HEK293 (cell line): ENCODE results near the gene LMAN1L.

ENCODE experiments used
- CTCF ChIA-PET: fragments of 350-600 bp; formaldehyde crosslinking; extraction: SDS; loops from one replicate; lab custom pipeline; 2021; ENCODE audit warnings: antibody characterized with exemption; lab: Yijun Ruan, JAX
- POLR2A ChIA-PET: fragments of 300-600 bp; formaldehyde crosslinking; extraction: SDS; loops from one replicate; lab custom pipeline; 2020; ENCODE audit warnings: antibody characterized with exemption, inconsistent platforms; lab: Yijun Ruan, JAX
- H3K27ac ChIP-seq: fragments of 200-500 bp; sonication (Bioruptor generic); 2 replicates; pipeline ENCODE4 v1.5.1; 2014; ENCODE audit warnings: low read depth, low read length, control low read depth, inconsistent platforms; ENCODE audit errors: extremely low read depth
- H3K36me3 ChIP-seq, 2 experiments: fragments of 200-500 bp in 1 of 2; sonication (Bioruptor generic) in 1 of 2; 1 replicate in 1 of 2; 2 replicates in 1 of 2; pipeline ENCODE4 v1.5.1; 2014 to 2017; ENCODE audit warnings: inconsistent platforms in 2 of 2, low read length in 2 of 2; ENCODE audit not compliant: control insufficient read depth in 2 of 2, insufficient read depth in 1 of 2
- H3K4me1 ChIP-seq: fragments of 200-500 bp; sonication (Bioruptor generic); 2 replicates; pipeline ENCODE4 v1.5.1; 2014; ENCODE audit warnings: mild to moderate bottlenecking, low read length, inconsistent platforms; ENCODE audit not compliant: control insufficient read depth, insufficient read depth
- H3K4me3 ChIP-seq: 2 replicates; pipeline ENCODE4 v1.5.1; 2011; ENCODE audit warnings: low read depth, mild to moderate bottlenecking, control low read depth, low read length, moderate library complexity
- H3K9me3 ChIP-seq: fragments of 200-500 bp; sonication (Bioruptor generic); 2 replicates; pipeline ENCODE4 v1.5.1; 2014; ENCODE audit warnings: low read depth, low read length, inconsistent platforms; ENCODE audit not compliant: control insufficient read depth, insufficient read depth
- EGR2 ChIP-seq: fragments of 450-650 bp; formaldehyde crosslinking; IDR thresholded peaks from 2 replicates; pipeline ENCODE4 v1.5.1; 2016; ENCODE audit warnings: low read depth, missing biosample characterization, missing genetic modification characterization
- FEZF1 ChIP-seq: fragments of 450-650 bp; formaldehyde crosslinking; IDR thresholded peaks from 2 replicates; pipeline ENCODE4 v1.5.1; 2016; ENCODE audit warnings: missing biosample characterization, missing genetic modification characterization
- GLIS1 ChIP-seq: fragments of 450-650 bp; formaldehyde crosslinking; IDR thresholded peaks from 2 replicates; pipeline ENCODE4 v1.5.1; 2016; ENCODE audit warnings: missing biosample characterization, missing genetic modification characterization
- GLIS2 ChIP-seq: fragments of 450-650 bp; formaldehyde crosslinking; IDR thresholded peaks from 2 replicates; pipeline ENCODE4 v1.5.1; 2016; ENCODE audit warnings: missing biosample characterization, missing genetic modification characterization
- KLF10 ChIP-seq: fragments of 450-650 bp; IDR thresholded peaks from 2 replicates; pipeline ENCODE4 v1.5.1; 2018; ENCODE audit warnings: missing biosample characterization, mild to moderate bottlenecking, missing genetic modification characterization
- MZF1 ChIP-seq: fragments of 450-650 bp; formaldehyde crosslinking; IDR thresholded peaks from 2 replicates; pipeline ENCODE4 v1.5.1; 2017; ENCODE audit warnings: missing biosample characterization, missing genetic modification characterization, borderline replicate concordance
- SCRT1 ChIP-seq: fragments of 450-650 bp; formaldehyde crosslinking; IDR thresholded peaks from 2 replicates; pipeline ENCODE4 v1.5.1; 2016; ENCODE audit warnings: missing biosample characterization, missing genetic modification characterization, borderline replicate concordance
- SCRT2 ChIP-seq: fragments of 450-650 bp; formaldehyde crosslinking; IDR thresholded peaks from 2 replicates; pipeline ENCODE4 v1.5.1; 2016; ENCODE audit warnings: missing biosample characterization, missing genetic modification characterization
- SETDB1 ChIP-seq: IDR thresholded peaks from one replicate; pipeline ENCODE4 v1.6.1; 2017; ENCODE audit warnings: mild to moderate bottlenecking, low read length, moderate library complexity, mixed read lengths; ENCODE audit not compliant: insufficient read length
- SP7 ChIP-seq: fragments of 450-650 bp; formaldehyde crosslinking; IDR thresholded peaks from 2 replicates; pipeline ENCODE4 v1.5.1; 2016; ENCODE audit warnings: missing biosample characterization, missing genetic modification characterization
- YY1 ChIP-seq: fragments of 450-650 bp; formaldehyde crosslinking; IDR thresholded peaks from 2 replicates; pipeline ENCODE4 v1.5.1; 2018; ENCODE audit warnings: missing biosample characterization, missing genetic modification characterization
- ZBTB7A ChIP-seq: fragments of 450-650 bp; formaldehyde crosslinking; IDR thresholded peaks from 2 replicates; pipeline ENCODE4 v1.5.1; 2016; ENCODE audit warnings: low read depth, missing biosample characterization, missing genetic modification characterization
- ZEB2 ChIP-seq: fragments of 450-650 bp; formaldehyde crosslinking; IDR thresholded peaks from 2 replicates; pipeline ENCODE4 v1.5.1; 2016; ENCODE audit warnings: missing biosample characterization, missing genetic modification characterization
- ZFP69B ChIP-seq: fragments of 450-650 bp; formaldehyde crosslinking; IDR thresholded peaks from 2 replicates; pipeline ENCODE4 v1.5.1; 2016; ENCODE audit warnings: missing biosample characterization, missing genetic modification characterization
- ZNF169 ChIP-seq: fragments of 450-650 bp; formaldehyde crosslinking; IDR thresholded peaks from 2 replicates; pipeline ENCODE4 v1.5.1; 2016; ENCODE audit warnings: missing biosample characterization, missing genetic modification characterization
- ZNF211 ChIP-seq: fragments of 450-650 bp; formaldehyde crosslinking; IDR thresholded peaks from 2 replicates; pipeline ENCODE4 v1.5.1; 2016; ENCODE audit warnings: low read depth, missing biosample characterization, missing genetic modification characterization
- ZNF335 ChIP-seq: fragments of 450-650 bp; formaldehyde crosslinking; conservative IDR thresholded peaks from 2 replicates; pipeline ENCODE4 v1.5.1; 2016; ENCODE audit warnings: missing biosample characterization, missing genetic modification characterization
- ZNF341 ChIP-seq: fragments of 450-650 bp; formaldehyde crosslinking; IDR thresholded peaks from 2 replicates; pipeline ENCODE4; 2016; ENCODE audit warnings: low read depth, missing biosample characterization, missing genetic modification characterization
- ZNF529 ChIP-seq: fragments of 450-650 bp; formaldehyde crosslinking; IDR thresholded peaks from 2 replicates; pipeline ENCODE4 v1.5.1; 2017; ENCODE audit warnings: missing genetic modification characterization, missing biosample characterization; ENCODE audit not compliant: insufficient replicate concordance
- ZNF544 ChIP-seq: fragments of 450-650 bp; formaldehyde crosslinking; IDR thresholded peaks from 2 replicates; pipeline ENCODE4 v1.5.0; 2017; ENCODE audit warnings: missing biosample characterization, missing genetic modification characterization
- ZNF549 ChIP-seq: fragments of 450-650 bp; IDR thresholded peaks from 2 replicates; pipeline ENCODE4 v1.5.1; 2018; ENCODE audit warnings: missing biosample characterization, missing genetic modification characterization, mild to moderate bottlenecking, inconsistent platforms, moderate library complexity
- ZNF596 ChIP-seq: fragments of 450-650 bp; IDR thresholded peaks from 2 replicates; pipeline ENCODE4 v1.5.0; 2018; ENCODE audit warnings: missing biosample characterization, mild to moderate bottlenecking, missing genetic modification characterization, moderate library complexity
- ZNF664 ChIP-seq: fragments of 450-650 bp; formaldehyde crosslinking; IDR thresholded peaks from 2 replicates; pipeline ENCODE4 v1.5.1; 2016; ENCODE audit warnings: missing biosample characterization, missing genetic modification characterization
- ZNF701 ChIP-seq: fragments of 450-650 bp; formaldehyde crosslinking; IDR thresholded peaks from 2 replicates; pipeline ENCODE4 v1.5.1; 2016; ENCODE audit warnings: missing biosample characterization, missing genetic modification characterization
- ZNF707 ChIP-seq: fragments of 450-650 bp; formaldehyde crosslinking; IDR thresholded peaks from 2 replicates; pipeline ENCODE4 v1.5.1; 2016; ENCODE audit warnings: missing biosample characterization, missing genetic modification characterization
- ZNF837 ChIP-seq: fragments of 450-650 bp; formaldehyde crosslinking; IDR thresholded peaks from 2 replicates; pipeline ENCODE4 v1.5.1; 2016; ENCODE audit warnings: missing biosample characterization, missing genetic modification characterization
- ZSCAN23 ChIP-seq: fragments of 450-650 bp; formaldehyde crosslinking; IDR thresholded peaks from 2 replicates; pipeline ENCODE4 v1.5.1; 2016; ENCODE audit warnings: missing biosample characterization, missing genetic modification characterization
- TF ChIP-seq, protein P1 (sequence below): fragments of 450-650 bp; formaldehyde crosslinking; IDR thresholded peaks from 2 replicates; pipeline ENCODE4 v1.5.1; 2017; ENCODE audit warnings: missing biosample characterization, mild to moderate bottlenecking, missing genetic modification characterization, moderate library complexity
- TF ChIP-seq, protein P2 (sequence below): fragments of 450-650 bp; formaldehyde crosslinking; IDR thresholded peaks from 2 replicates; pipeline ENCODE4 v1.5.1; 2016; ENCODE audit warnings: missing biosample characterization, missing genetic modification characterization
- TF ChIP-seq, protein P3 (sequence below): fragments of 450-650 bp; formaldehyde crosslinking; IDR thresholded peaks from 2 replicates; pipeline ENCODE4 v1.5.1; 2016; ENCODE audit warnings: missing biosample characterization, missing genetic modification characterization
- TF ChIP-seq, protein P4 (sequence below): fragments of 450-650 bp; formaldehyde crosslinking; IDR thresholded peaks from 2 replicates; pipeline ENCODE4 v1.5.1; 2017; ENCODE audit warnings: missing biosample characterization, missing genetic modification characterization

LMAN1L gene

DNA sequence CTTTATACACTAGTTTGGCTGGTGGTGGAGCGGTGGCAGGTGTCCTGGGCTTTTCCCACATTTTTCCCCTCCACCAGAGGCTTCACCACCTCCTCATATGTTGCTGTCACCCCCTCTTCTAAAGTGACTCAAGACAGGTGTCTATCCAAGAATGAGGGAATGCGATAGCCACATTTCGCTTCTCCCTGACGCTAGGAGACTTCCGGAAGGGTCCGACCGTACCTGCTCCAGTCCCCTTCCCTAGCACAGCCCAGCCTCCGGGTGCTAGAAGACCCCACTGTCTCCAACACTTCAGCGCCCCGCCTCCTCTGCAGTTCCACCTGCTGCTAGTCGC, 60.0 kb downstream of the LMAN1L start:
- peak overlapping the region; percentile 96 for H3K4me3 ChIP-seq
- CTCF ChIA-PET: interaction anchor here (1.4 kb wide), 1 partner anchor 9 kb away, joined by 3 read pairs; no protein-coding TSS in a partner anchor
- TF ChIP-seq ZNF701 (no peak), SCRT1 (peak; percentile 99), ZNF335 (tag by site-specific recombination) (peak; percentile 75), GLIS2 (tag by site-specific recombination) (0 out of 2 replicates have a peak, but pooled peaks have one; percentile 47), ZNF837 (tag by site-specific recombination) (no peak), ZNF341 (peak; percentile 86), GLIS1 (tag by site-specific recombination) (0 out of 2 replicates have a peak, but pooled peaks have one; percentile 5), SCRT2 (tag by site-specific recombination) (peak; percentile 99; the same call in 1 of the 2 replicates)
- TF ChIP-seq, protein P1, sequence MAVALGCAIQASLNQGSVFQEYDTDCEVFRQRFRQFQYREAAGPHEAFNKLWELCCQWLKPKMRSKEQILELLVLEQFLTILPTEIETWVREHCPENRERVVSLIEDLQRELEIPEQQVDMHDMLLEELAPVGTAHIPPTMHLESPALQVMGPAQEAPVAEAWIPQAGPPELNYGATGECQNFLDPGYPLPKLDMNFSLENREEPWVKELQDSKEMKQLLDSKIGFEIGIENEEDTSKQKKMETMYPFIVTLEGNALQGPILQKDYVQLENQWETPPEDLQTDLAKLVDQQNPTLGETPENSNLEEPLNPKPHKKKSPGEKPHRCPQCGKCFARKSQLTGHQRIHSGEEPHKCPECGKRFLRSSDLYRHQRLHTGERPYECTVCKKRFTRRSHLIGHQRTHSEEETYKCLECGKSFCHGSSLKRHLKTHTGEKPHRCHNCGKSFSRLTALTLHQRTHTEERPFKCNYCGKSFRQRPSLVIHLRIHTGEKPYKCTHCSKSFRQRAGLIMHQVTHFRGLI: no peak
- TF ChIP-seq, all 188 proteins: peak for 6
- H3K36me3 ChIP-seq: peaks cover 8 to 23% of the 10 kb centered on the region in 2 experiments; a peak in 2 of 3 replicates
- H3K27ac ChIP-seq: peak overlapping the region; percentile 74
- H3K4me1 ChIP-seq: peaks cover 7% of the 10 kb centered on the region
- POLR2A ChIA-PET: interaction anchor here (1.7 to 4.3 kb wide), 2 partner anchors 12 to 17 kb away, joined by 7 to 12 read pairs; partner anchors contain the start of gene MPI
- no peaks in the 10 kb centered on the region for H3K9me3 ChIP-seq

DNA sequence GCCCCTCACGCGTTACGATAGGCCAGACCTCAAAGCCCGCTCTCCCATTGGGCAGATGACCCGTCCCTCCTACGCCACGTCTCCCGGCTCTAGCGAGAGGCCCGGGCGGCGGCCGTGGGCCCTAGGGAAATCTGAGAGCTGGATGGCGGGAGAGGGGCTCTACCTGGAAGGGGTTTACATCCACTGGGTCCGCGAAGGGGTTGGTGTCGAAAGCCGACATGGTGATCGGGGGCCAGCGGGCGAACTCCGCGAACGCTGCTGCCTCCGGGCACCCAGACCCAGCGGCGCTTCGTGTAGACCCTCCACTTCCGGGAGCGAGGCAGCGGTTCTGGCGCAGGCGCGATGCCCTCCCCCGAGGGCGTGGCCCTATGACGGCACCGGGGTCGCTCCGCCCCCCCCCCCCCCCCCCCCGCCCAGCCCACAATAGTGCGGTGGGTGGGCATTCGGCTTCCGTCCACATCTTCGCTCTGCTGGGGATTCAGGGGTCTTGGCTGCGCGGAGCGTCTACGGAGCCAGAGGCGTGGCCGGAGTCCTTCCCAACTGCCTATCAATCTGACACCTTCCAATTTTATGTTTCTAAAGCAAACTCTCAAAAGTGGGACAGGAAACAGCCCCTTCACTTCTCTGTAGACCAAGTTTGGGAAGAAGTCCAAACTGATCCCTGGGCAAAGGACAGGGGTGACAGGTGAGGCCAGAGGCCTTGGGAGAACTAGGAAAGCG, 60.6 kb downstream of the LMAN1L start, which contains the start of gene SCAMP2:
Gene SCAMP2, minus strand, starts transcription at position 330 of the 720 bp plus-strand sequence. Its CDS starts 110 bp downstream, at position 220.
- POLR2A ChIA-PET: interaction anchor here (0.6 to 4.3 kb wide), 8 partner anchors 11 to 84 kb away, joined by 3 to 12 read pairs (median 4); partner anchors contain the start of genes FAM219B, MPI and RPP25
- Histone ChIP-seq H3K4me1 (peaks cover 7% of the 10 kb centered on the region), H3K4me3 (peak within 1 kb of the TSS; percentile 96), H3K36me3 (peaks cover 8 to 18% of the 10 kb centered on the region in 2 experiments; a peak in 2 of 3 replicates), H3K27ac (peak within 1 kb of the TSS; percentile 74), H3K9me3 (no peaks in the 10 kb centered on the region)
- CTCF ChIA-PET: interaction anchor here (0.6 to 1.4 kb wide), 3 partner anchors 9 to 112 kb away, joined by 3 to 4 read pairs (median 3); no protein-coding TSS in a partner anchor
- TF ChIP-seq YY1 (tag by site-specific recombination) (no peak), ZNF529 (tag by site-specific recombination) (no peak), ZFP69B (peak; percentile 88), SETDB1 (no peak), ZBTB7A (tag by site-specific recombination) (peak; percentile 92), ZNF596 (tag by site-specific recombination) (no peak), ZNF544 (tag by site-specific recombination) (no peak), ZNF549 (tag by site-specific recombination) (no peak), ZEB2 (tag by site-specific recombination) (peak; percentile 74; the same call in 1 of the 2 replicates), FEZF1 (tag by site-specific recombination) (no peak), ZNF211 (no peak), SP7 (tag by site-specific recombination) (peak; percentile 83), ZNF169 (tag by site-specific recombination) (no peak), ZSCAN23 (tag by site-specific recombination) (no peak), KLF10 (tag by site-specific recombination) (peak; percentile 81), ZNF707 (tag by site-specific recombination) (no peak), MZF1 (tag by site-specific recombination) (no peak), EGR2 (tag by site-specific recombination) (peak; percentile 75), ZNF664 (tag by site-specific recombination) (no peak)
- TF ChIP-seq, protein P2, sequence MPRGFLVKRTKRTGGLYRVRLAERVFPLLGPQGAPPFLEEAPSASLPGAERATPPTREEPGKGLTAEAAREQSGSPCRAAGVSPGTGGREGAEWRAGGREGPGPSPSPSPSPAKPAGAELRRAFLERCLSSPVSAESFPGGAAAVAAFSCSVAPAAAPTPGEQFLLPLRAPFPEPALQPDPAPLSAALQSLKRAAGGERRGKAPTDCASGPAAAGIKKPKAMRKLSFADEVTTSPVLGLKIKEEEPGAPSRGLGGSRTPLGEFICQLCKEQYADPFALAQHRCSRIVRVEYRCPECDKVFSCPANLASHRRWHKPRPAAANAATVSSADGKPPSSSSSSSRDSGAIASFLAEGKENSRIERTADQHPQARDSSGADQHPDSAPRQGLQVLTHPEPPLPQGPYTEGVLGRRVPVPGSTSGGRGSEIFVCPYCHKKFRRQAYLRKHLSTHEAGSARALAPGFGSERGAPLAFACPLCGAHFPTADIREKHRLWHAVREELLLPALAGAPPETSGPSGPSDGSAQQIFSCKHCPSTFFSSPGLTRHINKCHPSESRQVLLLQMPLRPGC (tag by site-specific recombination): peak; percentile 75
- TF ChIP-seq, protein P3, sequence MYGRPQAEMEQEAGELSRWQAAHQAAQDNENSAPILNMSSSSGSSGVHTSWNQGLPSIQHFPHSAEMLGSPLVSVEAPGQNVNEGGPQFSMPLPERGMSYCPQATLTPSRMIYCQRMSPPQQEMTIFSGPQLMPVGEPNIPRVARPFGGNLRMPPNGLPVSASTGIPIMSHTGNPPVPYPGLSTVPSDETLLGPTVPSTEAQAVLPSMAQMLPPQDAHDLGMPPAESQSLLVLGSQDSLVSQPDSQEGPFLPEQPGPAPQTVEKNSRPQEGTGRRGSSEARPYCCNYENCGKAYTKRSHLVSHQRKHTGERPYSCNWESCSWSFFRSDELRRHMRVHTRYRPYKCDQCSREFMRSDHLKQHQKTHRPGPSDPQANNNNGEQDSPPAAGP (tag by site-specific recombination): peak; percentile 83
- TF ChIP-seq, protein P4, sequence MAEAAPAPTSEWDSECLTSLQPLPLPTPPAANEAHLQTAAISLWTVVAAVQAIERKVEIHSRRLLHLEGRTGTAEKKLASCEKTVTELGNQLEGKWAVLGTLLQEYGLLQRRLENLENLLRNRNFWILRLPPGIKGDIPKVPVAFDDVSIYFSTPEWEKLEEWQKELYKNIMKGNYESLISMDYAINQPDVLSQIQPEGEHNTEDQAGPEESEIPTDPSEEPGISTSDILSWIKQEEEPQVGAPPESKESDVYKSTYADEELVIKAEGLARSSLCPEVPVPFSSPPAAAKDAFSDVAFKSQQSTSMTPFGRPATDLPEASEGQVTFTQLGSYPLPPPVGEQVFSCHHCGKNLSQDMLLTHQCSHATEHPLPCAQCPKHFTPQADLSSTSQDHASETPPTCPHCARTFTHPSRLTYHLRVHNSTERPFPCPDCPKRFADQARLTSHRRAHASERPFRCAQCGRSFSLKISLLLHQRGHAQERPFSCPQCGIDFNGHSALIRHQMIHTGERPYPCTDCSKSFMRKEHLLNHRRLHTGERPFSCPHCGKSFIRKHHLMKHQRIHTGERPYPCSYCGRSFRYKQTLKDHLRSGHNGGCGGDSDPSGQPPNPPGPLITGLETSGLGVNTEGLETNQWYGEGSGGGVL (tag by site-specific recombination): no peak
